ENCODE data around the gene LSS.

The LSS gene

GRCh38 chr21:46187261-46187660, 41.3 kb downstream of the LSS start:
- no peaks in the 10 kb centered on the region for H3K9me3 ChIP-seq (ENCODE audit: insufficient read depth, low read depth, low read length)

GRCh38 chr21:46185716-46186115, 42.9 kb downstream of the LSS start:
- TF ChIP-seq CTCF (conservative IDR thresholded peaks at IDR 0.05; ENCODE audit: low read length) (no peak), EZH2phosphoT487 (IDR thresholded peaks at IDR 0.05; ENCODE audit: borderline replicate concordance) (no peak)
- Histone ChIP-seq H3K4me1 (ENCODE audit: insufficient read depth, low read length, poor library complexity, severe bottlenecking) (peaks cover 22% of the 10 kb centered on the region), H3K9me3 (ENCODE audit: insufficient read depth, low read depth, low read length) (no peaks in the 10 kb centered on the region), H4K20me1 (ENCODE audit: insufficient read depth, low read length, poor library complexity, severe bottlenecking) (no peaks in the 10 kb centered on the region), H2AFZ (ENCODE audit: low read length) (peak overlapping the region; percentile 92; the same call in 1 of the 2 replicates), H3F3A (ENCODE audit: low read depth) (no peaks in the 10 kb centered on the region), H3K36me3 (ENCODE audit: insufficient read depth, low read length) (peaks cover 6% of the 10 kb centered on the region; the same call in 1 of the 2 replicates), H3K79me2 (ENCODE audit: insufficient read depth, low read length) (no peaks in the 10 kb centered on the region), H3K9ac (ENCODE audit: low read depth, low read length, poor library complexity, severe bottlenecking) (peak overlapping the region; percentile 72), H3K27me3 (ENCODE audit: insufficient read depth, low read length, poor library complexity, severe bottlenecking) (no peaks in the 10 kb centered on the region), H3K9me2 (replicated peaks; ENCODE audit: low read depth, low read length) (no peaks in the 10 kb centered on the region), H3K4me3 (ENCODE audit: low read length, poor library complexity, severe bottlenecking) (peak overlapping the region; percentile 100), H3K4me2 (ENCODE audit: low read depth, low read length, poor library complexity, severe bottlenecking) (peak overlapping the region; percentile 82)

More at GRCh38 chr21:46187261-46187660, 41.3 kb downstream of the LSS start:
- no peaks in the 10 kb centered on the region for H4K20me1 ChIP-seq (ENCODE audit: insufficient read depth, low read length, poor library complexity, severe bottlenecking)
- H2AFZ ChIP-seq (ENCODE audit: low read length), result no peak overlapping the region
- H3K9ac ChIP-seq (ENCODE audit: low read depth, low read length, poor library complexity, severe bottlenecking), result no peak overlapping the region
- TF ChIP-seq EZH2phosphoT487 (IDR thresholded peaks at IDR 0.05; ENCODE audit: borderline replicate concordance) (no peak), CTCF (conservative IDR thresholded peaks at IDR 0.05; ENCODE audit: low read length) (no peak)
- no peaks in the 10 kb centered on the region for H3F3A ChIP-seq (ENCODE audit: low read depth)
- peaks cover 22% of the 10 kb centered on the region for H3K4me1 ChIP-seq (ENCODE audit: insufficient read depth, low read length, poor library complexity, severe bottlenecking)
- no peaks in the 10 kb centered on the region for H3K9me2 ChIP-seq (replicated peaks; ENCODE audit: low read depth, low read length)
- peaks cover 21% of the 10 kb centered on the region; the same call in 1 of the 2 replicates for H3K36me3 ChIP-seq (ENCODE audit: insufficient read depth, low read length)
- H3K4me3 ChIP-seq (ENCODE audit: low read length, poor library complexity, severe bottlenecking), result no peak overlapping the region
- no peaks in the 10 kb centered on the region for H3K79me2 ChIP-seq (ENCODE audit: insufficient read depth, low read length)
- H3K27me3 ChIP-seq (ENCODE audit: insufficient read depth, low read length, poor library complexity, severe bottlenecking), result no peaks in the 10 kb centered on the region
- H3K4me2 ChIP-seq (ENCODE audit: low read depth, low read length, poor library complexity, severe bottlenecking), result no peak overlapping the region

GRCh38 chr21:46184625-46185555, 43.7 kb downstream of the LSS start:
- H4K20me1 ChIP-seq (ENCODE audit: insufficient read depth, low read length, poor library complexity, severe bottlenecking), result no peaks in the 10 kb centered on the region
- peaks cover 22% of the 10 kb centered on the region for H3K4me1 ChIP-seq (ENCODE audit: insufficient read depth, low read length, poor library complexity, severe bottlenecking)
- H3K4me3 ChIP-seq (ENCODE audit: low read length, poor library complexity, severe bottlenecking), result peak overlapping the region; percentile 100
- H3K79me2 ChIP-seq (ENCODE audit: insufficient read depth, low read length), result no peaks in the 10 kb centered on the region
- peak overlapping the region; percentile 72 for H3K9ac ChIP-seq (ENCODE audit: low read depth, low read length, poor library complexity, severe bottlenecking)
- H3K9me3 ChIP-seq (ENCODE audit: insufficient read depth, low read depth, low read length), result no peaks in the 10 kb centered on the region
- H2AFZ ChIP-seq (ENCODE audit: low read length), result peak overlapping the region; percentile 92
- peak overlapping the region; percentile 82 for H3K4me2 ChIP-seq (ENCODE audit: low read depth, low read length, poor library complexity, severe bottlenecking)
- TF ChIP-seq CTCF (conservative IDR thresholded peaks at IDR 0.05; ENCODE audit: low read length) (no peak), EZH2phosphoT487 (IDR thresholded peaks at IDR 0.05; ENCODE audit: borderline replicate concordance) (no peak)
- no peaks in the 10 kb centered on the region for H3K27me3 ChIP-seq (ENCODE audit: insufficient read depth, low read length, poor library complexity, severe bottlenecking)
- H3F3A ChIP-seq (ENCODE audit: low read depth), result no peaks in the 10 kb centered on the region
- no peaks in the 10 kb centered on the region for H3K36me3 ChIP-seq (ENCODE audit: insufficient read depth, low read length)
- H3K9me2 ChIP-seq (replicated peaks; ENCODE audit: low read depth, low read length), result no peaks in the 10 kb centered on the region
